T-helper 9 cell (primary cell): ENCODE results near the gene CSF1R.

Experiments used
- DNase-seq: peaks from one replicate; pipeline ENCODE4 v3.0.0-alpha.2; 2020

CSF1R gene

DNA sequence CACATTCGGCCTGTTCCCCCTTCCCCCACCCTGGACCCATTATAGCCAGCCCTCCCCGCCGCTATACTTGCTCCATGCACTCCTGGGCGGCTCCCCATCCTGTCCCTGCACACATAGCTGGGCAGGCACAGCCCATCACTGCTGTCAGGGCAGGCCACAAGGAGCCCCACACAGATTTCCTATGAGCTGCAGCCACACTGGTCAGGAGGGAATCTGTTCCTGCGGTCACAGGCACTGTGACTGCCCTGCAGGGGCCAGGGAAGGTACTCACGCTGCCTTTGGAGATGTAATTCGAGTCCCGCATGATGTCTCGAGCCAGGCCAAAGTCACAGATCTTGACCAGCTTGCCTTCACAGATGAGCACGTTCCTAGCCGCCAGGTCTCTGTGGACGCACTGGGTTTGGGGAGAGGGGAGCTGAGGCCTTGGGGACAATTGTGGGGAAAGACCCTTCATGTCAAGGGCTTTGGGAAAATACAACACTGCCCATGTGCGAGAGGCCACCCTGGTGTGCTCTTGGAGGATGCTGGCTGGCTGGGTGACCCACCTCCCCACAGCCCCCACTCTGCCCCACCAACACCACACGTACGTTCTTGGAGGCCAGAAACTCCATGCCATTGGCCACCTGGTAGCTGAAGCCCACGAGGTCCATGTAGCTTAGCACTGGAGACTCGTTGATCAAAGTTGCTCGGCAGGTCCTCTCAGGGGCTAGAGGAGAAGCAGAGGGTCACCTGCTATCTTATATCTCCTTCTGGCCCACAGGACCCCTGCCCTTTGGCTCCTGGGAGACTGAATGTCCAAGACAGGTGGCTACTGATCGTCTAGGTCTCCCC lies 34.5 kb upstream of the CSF1R start:
- DNase-seq = no peak

DNA sequence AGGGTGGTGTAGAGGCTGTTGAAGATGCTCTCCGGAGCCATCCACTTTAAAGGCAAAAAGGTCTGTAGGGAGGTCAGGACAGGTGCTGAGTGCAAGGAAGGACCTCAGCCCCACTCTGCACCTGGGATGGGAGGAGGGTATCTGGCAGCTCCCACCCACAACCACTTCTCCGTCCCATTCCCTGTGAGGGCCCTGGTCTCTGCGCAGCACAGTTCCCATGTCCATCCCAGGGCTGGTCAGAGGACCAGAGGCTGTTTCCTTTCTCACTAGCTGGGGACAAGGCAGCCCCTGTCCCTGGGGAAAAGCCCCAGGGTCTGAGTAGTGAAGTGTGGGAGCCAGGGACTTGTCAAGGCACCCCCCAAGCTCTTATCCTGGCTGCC lies 33.7 kb upstream of the CSF1R start:
- no peak for DNase-seq

DNA sequence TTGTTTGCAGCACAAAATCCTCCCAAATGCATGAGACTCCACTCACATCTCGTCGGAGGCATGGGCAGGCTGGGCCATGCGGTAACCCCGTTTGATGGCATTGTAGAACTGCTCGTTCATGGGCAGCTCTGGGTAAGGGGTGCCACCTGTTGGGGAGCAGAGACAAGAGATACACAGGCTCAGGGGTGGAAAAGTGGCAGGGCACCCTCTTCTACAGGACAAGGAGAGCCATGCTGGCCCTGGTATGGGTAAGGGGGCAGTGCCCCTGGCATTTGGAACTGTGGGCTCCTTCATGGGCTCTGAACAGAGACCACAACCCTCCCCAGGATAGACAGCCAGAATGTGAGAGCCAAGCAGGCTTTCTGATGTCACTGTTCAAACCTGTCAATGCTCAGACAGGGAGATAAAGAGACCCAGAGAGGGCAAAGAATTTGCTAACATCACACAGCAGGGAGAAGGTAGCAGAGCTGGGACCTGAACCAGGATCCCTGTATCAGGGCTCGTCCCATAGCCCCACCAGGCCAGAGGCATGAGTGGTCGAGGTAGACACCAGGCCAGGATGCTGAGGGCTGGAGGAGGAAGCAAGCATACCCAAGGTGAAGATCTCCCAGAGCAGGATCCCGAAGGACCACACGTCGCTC lies 33.2 kb upstream of the CSF1R start:
- no peak for DNase-seq

DNA sequence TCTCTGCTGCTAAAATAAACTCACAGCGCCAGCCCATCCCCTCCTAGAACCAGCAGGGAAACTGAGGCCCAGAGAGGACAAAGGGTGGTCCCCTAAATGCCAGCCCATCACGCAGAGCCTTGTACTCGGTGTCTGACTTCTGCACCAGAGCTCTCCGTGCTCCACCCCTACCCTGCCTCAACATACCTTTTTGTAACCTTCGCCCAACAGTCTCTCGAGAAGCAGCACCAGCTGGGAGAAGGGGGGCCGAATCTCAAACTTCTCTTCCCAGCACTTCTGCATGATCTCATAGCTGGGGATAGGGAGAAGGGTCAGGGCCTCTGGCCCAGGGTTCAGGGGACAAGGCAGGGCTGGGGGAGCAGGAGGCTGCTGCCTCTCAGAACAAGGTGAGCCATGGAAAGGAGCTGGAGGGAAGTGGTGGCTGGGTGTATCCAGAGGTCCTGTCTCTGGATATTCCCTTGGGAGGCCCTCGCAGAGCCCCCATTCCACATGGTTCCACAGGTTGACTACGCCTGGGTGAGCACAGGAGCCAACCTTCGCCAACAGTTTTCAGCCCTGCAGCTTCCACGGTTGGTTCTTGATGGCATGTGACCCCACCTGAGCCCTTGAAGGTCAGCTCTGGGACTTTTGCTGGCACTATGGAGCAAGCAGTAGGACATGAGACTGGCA lies 32.3 kb upstream of the CSF1R start:
- DNase-seq = no peak

DNA sequence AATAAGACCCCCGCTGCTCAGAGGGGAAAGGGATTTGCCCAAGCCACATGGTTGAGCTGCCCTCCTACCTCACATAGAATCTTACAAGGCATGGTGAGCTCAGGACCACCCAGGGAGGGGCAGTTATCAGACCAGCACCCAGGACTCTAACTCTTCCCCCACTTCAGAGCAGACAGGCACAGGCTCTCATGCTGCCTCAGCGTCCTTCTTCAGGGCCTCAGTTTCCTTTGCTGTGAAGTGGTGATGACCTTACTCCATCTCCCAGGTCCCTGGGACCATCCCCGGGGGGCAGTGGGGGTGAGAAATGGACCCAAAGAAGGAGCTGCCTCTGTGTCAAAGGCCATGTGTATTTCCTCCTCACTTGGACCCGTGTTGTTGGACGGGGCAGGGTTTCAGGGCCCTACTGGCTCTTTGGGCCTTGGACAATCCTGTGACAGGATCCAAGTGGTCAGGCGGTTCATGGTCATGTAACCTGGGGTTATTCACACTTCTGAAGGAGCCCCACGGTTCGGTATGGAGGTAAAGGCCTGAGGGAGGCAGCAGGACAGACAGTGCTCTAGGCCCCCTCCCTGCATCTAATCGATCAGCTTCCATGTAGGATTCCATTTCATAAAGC lies 31.7 kb upstream of the CSF1R start:
- DNase-seq = no peak

DNA sequence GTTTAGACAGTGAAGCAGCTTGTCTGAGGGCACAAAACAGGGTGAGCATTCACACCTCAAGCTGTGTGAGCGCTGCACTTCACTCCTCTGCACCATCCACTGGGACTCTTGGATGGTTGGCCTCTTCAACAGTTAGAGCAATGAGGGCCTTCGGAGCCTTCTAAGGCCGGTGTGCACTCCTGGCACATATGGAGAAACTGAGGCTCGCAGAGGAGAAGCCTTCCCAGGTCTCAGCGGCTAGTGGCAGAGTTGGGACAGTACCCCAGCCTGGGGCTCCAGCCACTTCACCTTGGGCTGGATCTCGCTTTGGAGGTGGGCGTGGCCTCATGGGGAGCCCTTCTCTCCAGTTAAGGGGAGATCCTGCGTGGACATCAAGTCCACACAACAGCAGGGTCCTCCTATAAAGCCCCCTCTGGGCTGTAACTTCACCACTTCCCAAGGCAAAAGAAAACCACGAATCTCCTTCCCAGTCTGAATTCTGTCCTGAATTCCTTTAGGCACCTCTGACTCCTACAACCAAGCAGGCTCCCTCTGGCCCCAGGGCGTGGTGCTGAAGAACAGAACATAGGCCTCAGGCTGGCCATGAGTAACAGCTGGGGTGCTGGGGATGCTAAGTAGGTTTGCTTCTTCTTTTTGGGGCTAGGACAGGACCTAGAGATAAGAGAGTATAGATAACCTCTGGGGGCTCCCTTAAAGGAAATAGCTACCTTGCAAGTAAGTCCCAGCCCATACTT lies 30.5 kb upstream of the CSF1R start:
- DNase-seq = no peak

DNA sequence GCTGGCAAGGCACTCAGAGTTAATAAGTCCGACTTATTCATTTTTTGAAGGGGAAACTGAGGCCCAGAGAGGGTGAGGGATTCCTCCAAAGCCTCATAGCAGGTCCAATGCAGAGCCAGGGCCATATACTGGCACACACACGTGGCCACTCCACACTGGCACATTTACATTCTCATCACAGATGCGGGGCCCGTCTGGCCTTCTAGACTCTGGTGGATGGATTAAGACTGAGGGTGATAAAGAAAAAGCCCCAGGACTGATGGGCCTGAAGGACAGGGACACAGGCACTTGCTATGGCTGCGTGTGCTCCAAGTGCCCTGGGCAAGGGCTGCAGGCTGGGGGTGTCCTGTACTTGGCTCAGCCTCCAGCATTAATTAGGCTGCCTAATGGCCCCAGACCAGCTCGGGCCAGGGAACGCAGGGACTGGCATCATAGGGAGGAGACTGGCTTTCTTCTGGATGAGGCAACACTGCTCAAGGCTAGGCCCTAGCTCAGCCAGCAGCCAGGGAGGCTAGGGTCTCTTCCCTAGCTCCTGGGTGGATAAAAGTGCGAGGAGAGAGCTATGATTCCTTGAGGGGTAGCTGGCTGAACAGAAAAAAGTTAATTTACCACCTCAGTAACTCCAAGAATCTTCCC lies 28.5 kb upstream of the CSF1R start:
- no peak for DNase-seq

DNA sequence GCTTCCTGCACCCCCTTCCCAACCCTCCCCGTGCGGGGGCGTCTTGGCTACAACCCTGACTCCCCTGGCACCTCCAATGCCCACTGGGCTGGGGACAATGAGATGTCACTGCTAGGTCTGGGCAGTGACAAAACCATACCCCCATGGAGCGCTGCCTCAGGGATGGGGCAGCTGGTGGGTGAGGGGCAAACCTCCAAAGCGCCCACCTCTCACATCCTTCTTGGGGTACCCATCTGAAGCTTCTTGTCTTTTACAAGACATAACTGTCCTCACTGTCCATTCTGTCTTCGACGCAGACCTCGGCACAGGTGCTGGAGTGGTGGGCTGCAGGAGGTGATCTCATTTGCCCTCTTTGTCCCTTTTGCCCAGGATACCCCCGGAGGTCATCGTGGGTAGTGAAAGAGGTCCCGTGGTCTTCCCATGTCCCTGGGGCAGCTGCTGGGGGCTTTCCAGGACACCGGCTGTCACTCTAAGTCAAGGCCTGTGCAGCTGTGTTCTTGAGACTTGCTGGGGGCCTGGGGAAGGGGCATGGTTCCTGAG lies 27.8 kb upstream of the CSF1R start:
- DNase-seq = no peak

DNA sequence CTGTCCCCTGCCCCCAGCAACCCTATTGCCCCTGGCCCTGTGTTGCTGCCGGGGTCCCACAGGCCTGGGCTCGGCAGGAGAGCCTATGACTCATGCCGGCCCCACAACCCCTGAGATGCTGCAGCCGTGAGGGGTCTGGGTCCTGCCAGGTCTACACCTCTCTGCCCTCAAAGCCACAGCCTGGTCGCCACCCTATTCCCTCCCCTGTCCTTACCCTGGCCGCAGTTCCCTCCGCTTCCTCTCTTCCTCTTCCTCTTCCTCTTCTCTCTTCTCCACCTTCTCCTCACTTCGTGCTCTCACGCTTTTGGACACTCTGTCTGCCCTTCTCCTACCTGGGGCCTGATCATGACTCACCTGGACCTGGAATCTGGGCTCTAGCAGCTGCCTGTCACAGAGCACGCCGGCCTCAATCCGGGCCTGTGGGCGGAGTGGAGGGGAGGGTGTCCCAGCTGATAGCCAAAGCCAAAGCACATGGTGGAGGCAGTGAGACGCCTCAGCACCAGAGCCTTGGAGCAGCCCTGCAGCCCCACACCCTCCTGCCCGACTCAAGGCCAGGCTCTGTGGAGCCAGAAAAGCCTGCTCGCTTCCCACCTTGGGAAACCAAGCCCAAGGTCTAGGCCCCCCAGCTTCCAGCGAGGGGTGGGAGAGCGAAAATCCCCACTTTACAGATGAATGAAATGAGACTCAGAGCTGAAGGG lies 26.8 kb upstream of the CSF1R start:
- DNase-seq = no peak

DNA sequence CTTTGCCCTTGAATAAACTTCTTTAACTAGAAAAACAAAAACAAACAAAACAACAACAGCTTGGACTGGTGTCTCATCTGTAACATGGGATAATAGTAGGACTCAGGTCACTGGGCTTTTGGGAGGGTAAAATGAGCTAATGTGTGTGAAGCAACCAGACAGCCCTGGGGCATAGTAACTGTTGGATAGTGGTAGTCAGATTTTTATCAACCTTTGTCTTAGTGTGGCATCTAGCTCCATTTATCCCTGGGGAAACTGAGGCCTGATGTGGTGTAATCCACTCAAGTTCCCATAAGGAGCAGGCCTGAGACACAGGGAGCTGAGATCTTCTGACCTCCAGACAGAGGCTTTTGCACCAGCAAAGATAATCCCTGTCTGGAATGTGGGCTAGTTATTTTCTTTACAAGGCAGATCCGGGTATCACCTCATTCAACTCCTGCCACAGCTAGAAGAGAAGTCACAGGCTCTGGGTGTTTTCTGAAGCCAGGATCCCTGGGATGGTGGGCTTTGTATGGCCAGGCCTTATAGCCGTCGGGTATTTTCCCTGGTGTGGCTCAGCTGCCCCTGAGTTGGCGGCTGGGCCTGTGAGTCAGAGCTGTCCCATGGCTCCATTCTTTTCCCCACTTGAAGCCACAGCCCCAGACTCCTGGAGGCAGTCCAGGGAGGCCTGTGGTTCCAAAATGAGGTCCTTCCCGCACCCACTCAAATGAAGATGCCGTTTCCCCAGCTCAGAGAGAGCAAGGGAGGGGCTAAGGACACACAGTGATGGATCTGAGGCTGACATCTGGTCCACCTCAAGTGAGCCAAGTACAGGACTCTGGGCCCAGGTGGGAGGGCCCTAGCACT lies 26.1 kb upstream of the CSF1R start:
- no peak for DNase-seq

DNA sequence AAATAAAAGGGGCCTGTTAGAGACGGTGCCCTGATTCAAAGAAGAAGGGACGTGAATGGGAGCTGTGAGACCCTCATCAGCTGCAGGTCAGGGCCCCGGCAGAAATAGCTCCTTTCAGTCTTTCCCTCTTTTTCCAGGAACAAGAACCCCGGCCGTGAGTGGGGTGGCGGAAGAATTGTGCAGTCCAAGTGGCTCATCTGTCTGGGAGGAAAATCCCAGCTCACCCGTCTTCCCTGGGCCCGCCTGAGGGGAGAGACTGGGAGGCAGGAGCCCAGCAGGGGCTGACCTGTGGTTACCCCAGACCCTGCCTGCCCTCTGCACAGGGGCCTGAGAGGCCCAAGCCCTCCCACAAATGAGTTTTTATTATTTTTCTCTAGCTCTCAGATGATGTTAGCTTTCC lies 24.8 kb upstream of the CSF1R start:
- DNase-seq = no peak

DNA sequence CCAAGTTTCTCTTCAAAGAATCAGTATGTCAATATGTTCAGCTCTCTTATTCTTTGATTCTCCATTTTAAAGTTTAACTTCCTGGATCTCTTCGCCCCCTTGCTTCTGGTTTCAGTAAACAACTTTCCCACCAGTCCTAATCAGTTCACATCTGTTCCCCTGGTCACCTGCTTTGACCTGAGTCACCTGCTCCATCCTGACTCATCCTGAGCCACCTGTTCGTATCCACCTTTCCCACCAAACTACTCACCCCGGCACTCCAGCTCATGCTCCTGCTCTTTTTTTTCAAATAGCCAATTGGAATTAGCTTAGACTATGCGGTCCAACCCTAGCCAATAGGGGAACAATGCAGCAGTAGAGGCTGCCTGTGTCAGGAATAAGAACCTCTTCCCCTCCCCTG lies 23.6 kb upstream of the CSF1R start:
- DNase-seq = no peak

DNA sequence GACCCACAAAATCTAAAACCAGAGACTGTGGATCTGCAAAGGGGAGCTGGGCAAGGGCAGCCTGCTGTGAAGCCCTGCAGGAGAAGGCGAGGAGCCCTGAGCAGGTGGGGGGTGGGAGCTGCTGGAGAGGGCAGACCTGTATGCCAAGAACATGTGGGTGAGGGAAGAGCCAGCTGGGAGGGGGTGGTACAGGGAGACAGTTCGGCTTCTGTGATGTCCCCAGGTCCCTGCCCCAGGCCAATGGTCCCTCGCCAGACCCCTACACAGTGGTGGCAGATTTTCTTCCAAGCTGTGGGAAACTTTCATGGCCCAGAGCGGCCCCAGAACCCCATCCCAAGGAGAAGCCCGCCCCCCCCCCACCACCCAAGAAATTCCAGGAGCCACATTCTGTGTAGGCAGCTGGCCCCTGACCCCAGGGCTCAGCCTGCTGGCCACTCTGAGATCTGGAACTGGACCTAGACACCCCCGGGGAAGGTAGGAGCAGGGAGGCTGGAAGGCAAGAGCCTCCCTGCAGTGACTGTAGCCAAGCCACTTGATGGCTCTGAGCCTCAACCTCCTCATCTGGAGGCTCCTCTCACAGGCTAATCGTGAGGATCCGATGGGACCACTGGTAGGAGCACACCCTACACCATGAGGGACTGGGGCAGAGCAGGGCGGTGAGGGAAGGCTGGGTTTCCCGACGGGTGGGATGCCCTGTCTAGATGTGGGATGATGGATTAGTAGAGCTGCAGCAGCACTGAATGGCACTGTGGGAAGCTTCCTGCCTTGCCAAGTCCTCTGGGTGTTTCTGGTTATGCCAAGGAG lies 22.6 kb upstream of the CSF1R start:
- DNase-seq = no peak

DNA sequence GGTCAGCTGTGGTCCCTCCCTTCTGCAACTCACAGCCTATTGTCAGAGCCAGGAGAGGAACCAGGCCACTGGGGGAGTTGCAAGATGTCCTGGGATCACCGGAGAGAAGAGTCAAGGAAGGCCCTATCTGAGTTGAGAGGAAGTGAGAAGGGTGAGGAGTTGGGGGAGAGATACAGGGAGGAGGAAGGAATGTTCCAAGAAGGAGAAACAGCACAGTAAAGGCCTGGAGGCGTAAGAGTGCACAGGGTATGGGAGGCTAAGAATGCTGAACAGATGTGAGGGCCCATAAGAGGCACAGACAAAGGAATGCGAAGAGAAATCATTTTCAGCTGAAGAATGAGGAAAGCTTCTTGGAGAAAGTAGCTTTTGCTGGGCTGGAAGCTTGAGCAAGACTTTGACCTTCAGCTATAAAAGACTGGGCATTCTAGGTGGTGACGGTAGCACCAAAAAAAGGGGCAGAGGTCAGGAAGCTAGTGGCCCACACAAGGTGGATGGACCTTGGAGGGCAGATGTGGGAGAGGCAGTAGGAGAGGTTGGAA lies 21.6 kb upstream of the CSF1R start:
- DNase-seq = no peak

DNA sequence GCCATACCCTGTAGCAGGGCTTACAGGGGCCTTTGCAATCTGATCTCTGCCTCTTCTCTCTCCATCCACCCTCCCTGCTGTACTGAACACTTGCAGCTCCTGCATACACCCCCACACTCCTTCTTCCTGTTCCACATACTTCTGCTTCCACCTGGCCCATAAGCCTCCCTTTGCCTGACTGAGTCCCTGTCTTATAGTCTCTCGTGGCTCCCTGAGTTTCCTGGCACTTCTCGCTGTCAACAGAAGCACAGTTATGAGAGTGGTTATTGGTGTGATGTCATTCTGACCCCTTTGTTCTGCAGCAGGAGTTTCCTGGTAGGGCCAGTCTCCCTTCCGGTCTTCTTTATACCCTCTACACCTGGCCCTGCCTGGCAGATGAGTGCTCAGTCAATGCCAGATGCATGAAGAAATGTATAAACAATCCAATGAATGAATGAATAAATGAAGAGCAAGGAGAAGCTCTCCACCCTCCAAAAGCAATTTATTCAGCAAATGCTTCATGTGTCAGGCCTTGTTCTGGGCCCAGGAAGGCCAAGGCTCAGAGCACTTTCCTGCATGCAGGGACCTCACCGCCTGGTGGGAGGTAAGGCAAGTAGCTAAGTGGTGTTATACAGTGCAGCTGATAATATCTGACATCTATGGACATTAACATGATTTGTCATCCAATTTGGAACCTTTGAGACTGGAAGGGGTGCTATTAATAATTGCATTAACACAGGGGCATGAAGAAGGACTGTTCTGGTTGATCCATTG lies 20.5 kb upstream of the CSF1R start:
- DNase-seq = no peak

DNA sequence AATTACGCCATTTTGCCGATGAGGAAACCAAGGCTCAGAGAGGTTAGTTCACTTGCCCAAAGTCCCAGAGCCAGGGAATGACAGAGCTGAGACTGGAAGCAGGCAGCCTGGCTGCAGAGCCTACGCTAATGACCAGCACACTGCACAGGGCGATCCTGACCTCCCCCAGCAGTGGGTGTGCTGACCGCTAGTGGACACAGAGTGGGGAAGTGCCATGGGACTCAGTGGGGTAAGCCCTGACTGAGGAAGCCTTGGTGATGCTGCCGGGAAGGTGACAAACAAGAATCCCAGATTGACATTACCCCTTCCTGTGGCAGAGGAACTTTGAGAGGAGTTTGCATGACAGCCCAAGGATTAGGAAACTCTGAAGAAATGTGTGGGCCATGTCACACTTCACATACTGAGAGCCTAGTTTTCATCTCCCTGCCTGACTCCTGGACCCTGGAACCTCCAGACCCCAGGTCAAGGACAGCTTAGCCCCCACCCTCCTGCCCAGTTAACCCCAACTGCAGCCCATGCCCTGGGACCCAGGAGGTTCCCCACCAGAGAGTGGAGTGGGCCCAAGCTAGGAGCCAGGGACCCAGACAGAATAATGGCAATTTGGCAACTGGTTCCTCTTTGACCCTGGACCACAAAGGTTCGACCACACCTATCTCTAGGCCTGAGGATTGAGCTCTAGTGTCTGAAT lies 19.7 kb upstream of the CSF1R start:
- no peak for DNase-seq

DNA sequence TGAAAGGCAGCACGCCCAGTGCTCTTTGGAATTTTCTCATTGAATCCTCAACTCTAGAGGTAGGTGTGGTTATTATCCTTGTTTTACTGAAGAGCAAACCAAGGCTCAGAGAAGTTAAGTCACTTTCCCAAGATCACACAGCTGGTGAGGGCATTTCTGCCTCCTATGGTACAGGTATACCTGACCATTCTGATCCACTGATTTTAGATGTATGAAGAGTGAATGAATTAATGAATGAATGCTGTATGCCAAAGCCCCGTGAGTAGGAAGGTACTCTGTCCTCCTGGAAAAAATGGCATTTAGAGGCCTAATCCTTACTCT lies 18.2 kb upstream of the CSF1R start:
- no peak for DNase-seq
